ENCODE measurements around the gene UNC119. TPM values are rescaled to one million over a fixed set of nuclear protein-coding genes. Genes with fewer than 3 reads are reported as not detected.

The UNC119 gene
- total RNA-seq, 1 donor from 2014 or later = 21.9 TPM

DNA sequence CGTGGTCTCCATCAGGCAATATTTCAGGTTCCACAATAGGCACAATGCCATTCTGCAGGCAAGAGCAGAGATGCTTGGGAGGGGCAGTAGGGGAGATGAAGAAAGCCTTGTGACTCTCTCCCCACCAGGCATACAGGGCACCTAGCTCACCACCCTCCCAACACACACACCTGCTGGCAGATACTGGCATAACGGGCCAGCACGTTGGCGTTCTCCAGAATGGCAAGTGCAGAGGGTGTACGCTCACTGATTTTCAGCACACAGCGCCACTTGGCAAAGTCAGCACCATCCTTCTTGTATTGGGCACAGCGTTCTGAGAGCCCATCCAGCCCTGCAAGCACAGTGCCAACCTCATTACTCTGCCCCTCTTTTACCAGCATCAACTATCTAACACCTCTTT is 22.1 kb upstream of the UNC119 start:
- Histone ChIP-seq H3K4me3 (ENCODE audit: low read depth, low read length) (no peak overlapping the region), H3K27me3 (ENCODE audit: control insufficient read depth, insufficient read depth, low read length) (no peaks in the 10 kb centered on the region), H3K36me3 (ENCODE audit: control insufficient read depth, insufficient read depth, low read length) (peaks cover 6% of the 10 kb centered on the region)
- TF ChIP-seq, protein P1, sequence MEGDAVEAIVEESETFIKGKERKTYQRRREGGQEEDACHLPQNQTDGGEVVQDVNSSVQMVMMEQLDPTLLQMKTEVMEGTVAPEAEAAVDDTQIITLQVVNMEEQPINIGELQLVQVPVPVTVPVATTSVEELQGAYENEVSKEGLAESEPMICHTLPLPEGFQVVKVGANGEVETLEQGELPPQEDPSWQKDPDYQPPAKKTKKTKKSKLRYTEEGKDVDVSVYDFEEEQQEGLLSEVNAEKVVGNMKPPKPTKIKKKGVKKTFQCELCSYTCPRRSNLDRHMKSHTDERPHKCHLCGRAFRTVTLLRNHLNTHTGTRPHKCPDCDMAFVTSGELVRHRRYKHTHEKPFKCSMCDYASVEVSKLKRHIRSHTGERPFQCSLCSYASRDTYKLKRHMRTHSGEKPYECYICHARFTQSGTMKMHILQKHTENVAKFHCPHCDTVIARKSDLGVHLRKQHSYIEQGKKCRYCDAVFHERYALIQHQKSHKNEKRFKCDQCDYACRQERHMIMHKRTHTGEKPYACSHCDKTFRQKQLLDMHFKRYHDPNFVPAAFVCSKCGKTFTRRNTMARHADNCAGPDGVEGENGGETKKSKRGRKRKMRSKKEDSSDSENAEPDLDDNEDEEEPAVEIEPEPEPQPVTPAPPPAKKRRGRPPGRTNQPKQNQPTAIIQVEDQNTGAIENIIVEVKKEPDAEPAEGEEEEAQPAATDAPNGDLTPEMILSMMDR (IDR thresholded peaks at IDR 0.05; ENCODE audit: insufficient read depth, low read length, severe bottlenecking) = peak; percentile 21
- FAIRE-seq (no peak), DNase-seq (ENCODE audit: low read depth) (no peak)

DNA sequence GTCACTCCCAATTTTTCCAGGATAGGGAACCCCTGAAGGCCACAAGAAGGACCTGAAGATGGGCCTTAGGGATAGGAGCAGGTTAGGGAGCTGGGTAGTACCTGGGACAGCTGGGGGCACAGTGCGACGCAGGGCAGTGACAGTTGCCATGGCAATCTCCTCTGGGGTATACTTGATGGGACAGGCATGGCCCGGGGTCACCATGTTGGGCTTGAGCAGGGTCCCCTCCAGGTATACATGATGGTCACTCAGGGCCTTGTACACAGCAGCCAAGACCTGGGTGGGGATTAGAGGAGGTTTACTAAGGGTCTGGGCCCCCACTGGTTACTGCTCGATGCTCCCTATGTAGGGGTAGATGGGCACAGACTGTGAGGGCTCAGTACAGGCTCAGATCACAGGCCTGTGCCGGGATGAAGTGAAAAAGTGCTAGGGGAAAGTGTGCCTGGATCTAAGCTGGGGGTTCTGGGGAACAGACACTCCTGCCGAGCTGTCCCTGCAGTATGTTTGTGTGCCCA is 21.6 kb upstream of the UNC119 start:
- Histone ChIP-seq H3K27me3 (ENCODE audit: control insufficient read depth, insufficient read depth, low read length) (no peaks in the 10 kb centered on the region), H3K4me3 (ENCODE audit: low read depth, low read length) (no peak overlapping the region), H3K36me3 (ENCODE audit: control insufficient read depth, insufficient read depth, low read length) (peaks cover 6% of the 10 kb centered on the region)
- DNase-seq (ENCODE audit: low read depth) = no peak
- FAIRE-seq = no peak
- TF ChIP-seq, protein P1 (IDR thresholded peaks at IDR 0.05; ENCODE audit: insufficient read depth, low read length, severe bottlenecking) = no peak

DNA sequence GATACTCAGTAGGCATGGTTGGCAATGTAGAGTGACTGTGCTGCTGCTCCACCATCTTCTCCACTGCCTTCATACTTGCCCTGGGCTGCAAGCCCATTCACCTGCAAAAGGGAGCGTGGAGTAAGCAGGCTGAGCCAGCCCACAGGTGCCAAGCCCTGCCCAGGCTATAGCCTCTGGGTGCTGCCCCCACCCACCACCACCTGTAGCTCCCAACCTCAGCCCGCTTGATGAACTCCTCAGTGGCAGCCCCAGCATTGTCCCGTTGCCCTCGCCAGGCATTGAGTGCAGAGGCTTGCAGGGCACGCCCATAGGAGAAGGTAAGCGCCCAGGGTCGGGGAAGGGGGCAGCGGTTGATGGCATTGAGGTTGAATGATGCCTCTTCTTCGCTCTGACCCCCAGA is 21.1 kb upstream of the UNC119 start:
- no peak for FAIRE-seq
- H3K36me3 ChIP-seq (ENCODE audit: control insufficient read depth, insufficient read depth, low read length) = peaks cover 6% of the 10 kb centered on the region
- no peak overlapping the region for H3K4me3 ChIP-seq (ENCODE audit: low read depth, low read length)
- H3K27me3 ChIP-seq (ENCODE audit: control insufficient read depth, insufficient read depth, low read length) = no peaks in the 10 kb centered on the region
- DNase-seq (ENCODE audit: low read depth) = no peak
- TF ChIP-seq, protein P1 (IDR thresholded peaks at IDR 0.05; ENCODE audit: insufficient read depth, low read length, severe bottlenecking) = no peak

DNA sequence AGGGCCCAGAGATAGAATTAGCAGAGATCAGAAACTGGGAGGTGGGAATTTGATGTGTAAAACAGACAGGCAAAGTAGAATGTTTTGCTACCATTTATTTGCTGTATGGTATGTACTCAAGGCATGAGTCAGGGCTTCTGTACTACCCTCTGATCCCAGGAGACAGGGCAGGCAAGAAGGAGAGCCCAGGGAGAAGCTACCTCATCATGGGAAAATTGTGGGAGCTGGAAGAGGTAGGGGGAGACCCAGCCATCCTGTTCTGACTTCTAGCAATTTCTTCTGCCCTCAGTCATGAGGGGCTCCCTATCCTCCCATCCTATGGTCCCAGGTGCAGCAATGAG is 20.6 kb upstream of the UNC119 start:
- DNase-seq (ENCODE audit: low read depth) = no peak
- Histone ChIP-seq H3K4me3 (ENCODE audit: low read depth, low read length) (no peak overlapping the region), H3K27me3 (ENCODE audit: control insufficient read depth, insufficient read depth, low read length) (no peaks in the 10 kb centered on the region), H3K36me3 (ENCODE audit: control insufficient read depth, insufficient read depth, low read length) (peaks cover 6% of the 10 kb centered on the region)
- TF ChIP-seq, protein P1 (IDR thresholded peaks at IDR 0.05; ENCODE audit: insufficient read depth, low read length, severe bottlenecking) = no peak
- no peak for FAIRE-seq

DNA sequence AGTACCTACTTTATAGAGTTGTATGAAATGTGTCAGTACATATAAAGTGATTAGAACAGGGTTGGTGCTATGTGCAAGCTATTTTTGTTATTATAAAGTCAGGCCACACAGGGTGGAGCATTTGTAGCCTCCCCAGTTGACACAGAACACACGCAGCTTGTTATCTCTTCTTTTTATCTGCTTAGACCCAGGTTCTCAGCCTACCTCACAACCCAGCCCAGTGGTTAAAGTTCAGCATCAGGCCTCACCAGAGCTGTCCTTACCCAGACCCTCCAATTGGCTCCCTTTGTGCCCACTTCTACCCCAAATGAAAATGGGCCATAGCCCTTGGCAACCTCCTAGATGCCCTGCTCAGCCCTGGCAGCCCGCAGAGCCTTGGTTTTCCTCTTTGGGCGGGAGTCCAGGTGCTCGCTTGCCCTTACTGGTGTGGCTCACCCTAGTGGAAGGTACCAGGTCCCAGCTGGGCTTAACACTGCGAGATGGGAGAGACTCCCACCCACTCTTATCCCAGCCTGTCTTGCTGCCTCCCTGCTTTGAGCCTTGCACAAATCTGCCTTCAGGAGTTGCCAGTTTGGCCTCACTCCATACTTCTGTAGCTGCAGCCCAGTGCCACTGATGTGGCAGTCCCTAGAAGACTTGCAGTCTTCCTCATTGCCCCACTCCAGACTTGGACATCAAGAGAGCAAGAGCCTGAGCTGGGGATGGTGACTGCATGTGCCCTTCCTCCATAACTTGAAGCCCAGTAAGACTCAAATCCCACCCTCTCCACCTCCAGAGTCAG is 20.0 kb upstream of the UNC119 start:
- peaks cover 6% of the 10 kb centered on the region for H3K36me3 ChIP-seq (ENCODE audit: control insufficient read depth, insufficient read depth, low read length)
- FAIRE-seq (no peak), DNase-seq (ENCODE audit: low read depth) (no peak)
- no peak overlapping the region for H3K4me3 ChIP-seq (ENCODE audit: low read depth, low read length)
- TF ChIP-seq, protein P1 (IDR thresholded peaks at IDR 0.05; ENCODE audit: insufficient read depth, low read length, severe bottlenecking) = no peak
- no peaks in the 10 kb centered on the region for H3K27me3 ChIP-seq (ENCODE audit: control insufficient read depth, insufficient read depth, low read length)

Measured in bronchial epithelial cell (primary cell).